Measurements from ENCODE around the gene TMA7B.

Gene TMA7B

DNA sequence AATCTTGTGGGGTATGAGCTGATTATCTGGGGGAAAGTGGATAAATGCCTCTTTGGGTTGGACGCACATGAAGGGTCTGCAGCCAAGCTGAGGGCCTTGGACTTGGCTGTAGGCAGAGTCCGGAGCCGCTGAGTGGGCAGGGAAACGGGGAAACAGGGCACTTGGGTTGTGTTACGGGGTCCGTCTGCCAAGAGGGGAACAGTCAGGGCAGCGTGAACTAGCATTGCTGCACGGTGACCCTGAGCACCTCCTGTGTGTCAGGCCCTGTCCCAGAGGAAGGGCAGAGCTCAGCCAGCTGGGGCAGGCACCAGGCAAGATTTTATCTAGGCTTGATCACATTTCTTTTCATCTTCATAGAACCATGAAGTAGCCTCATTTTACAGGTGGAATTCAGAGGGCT lies 46.4 kb downstream of the TMA7B start:
- Mint-ChIP-seq H3K27ac (no peak overlapping the region), H3K36me3 (ENCODE audit: low read depth) (no peaks in the 10 kb centered on the region), H3K4me3 (no peak overlapping the region), H3K27me3 (peaks cover 23% of the 10 kb centered on the region), H3K4me1 (ENCODE audit: low read depth) (peaks cover 12% of the 10 kb centered on the region), H3K9me3 (no peaks in the 10 kb centered on the region)
- no peak for DNase-seq

DNA sequence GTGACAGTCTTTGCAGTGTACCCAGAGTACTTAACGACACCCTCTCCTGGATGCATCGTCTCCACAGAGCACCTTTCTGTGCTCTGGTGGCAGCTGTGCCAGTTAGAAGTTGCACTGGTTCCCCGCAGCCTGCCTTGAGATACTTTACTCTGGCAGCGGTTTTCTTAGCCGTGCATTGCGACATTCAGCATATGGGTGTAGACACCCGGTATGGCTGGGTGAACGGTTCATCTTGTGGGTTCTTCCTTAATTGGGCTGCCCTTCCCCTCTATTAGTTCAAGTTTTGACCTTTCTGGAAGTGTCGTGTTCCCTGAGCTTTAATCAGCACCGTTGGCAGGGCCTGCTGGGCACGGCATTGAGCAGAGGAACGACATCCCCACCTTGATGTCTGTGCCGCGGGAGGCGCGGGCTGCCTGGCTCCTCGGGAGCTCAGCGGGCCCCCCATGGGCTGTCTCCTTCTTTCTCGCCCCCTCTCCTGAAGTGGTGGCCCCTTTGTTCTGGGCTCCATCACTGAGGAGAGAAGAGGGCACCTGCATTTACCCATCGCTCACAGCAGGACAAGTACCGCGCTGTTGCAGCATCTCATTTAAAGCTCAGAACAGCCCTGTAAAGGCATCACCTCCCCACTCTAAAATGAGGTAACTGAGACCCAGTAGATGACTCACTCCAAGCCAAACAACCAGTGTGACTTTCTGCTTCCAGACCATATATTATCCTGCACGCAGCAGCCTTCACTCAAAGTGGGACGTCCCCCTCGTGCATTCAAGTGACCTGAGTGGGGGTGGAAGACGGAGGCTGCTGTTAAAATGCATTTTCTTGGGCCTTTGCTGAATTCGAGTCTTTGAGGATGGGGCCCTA lies 47.9 kb downstream of the TMA7B start:
- H3K9me3 Mint-ChIP-seq: no peaks in the 10 kb centered on the region
- peaks cover 12% of the 10 kb centered on the region for H3K4me1 Mint-ChIP-seq (ENCODE audit: low read depth)
- no peak for DNase-seq
- peaks cover 23% of the 10 kb centered on the region for H3K27me3 Mint-ChIP-seq
- no peak overlapping the region for H3K27ac Mint-ChIP-seq
- H3K4me3 Mint-ChIP-seq: no peak overlapping the region
- H3K36me3 Mint-ChIP-seq (ENCODE audit: low read depth): no peaks in the 10 kb centered on the region

DNA sequence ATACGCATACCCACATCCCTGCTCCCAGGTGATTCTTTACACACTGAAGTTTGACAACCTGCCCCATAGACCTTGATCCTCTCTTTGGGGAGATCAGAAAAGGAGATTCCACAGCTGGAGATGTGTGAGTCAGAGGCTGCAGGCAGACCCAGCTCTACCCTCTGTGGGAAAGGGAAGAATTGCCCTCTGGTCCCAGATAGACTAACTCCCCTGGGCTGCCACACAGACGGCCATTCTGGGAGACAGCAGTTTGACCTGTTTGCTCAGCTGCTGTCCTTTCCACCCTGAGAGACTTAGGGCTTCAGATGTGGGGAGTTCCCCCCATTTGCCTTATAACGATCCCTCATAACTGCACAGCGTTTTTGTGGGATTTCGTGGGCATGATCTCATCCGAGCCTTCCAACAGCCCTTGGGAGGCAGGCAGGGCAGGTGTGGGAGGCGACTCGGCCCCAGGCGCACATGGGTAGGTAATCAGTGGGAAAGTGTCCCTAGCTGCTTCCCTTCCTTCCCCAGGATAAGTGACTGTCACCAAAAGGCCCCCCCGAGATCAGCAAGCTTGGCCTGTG lies 48.6 kb downstream of the TMA7B start:
- no peak overlapping the region for H3K4me3 Mint-ChIP-seq
- no peaks in the 10 kb centered on the region for H3K36me3 Mint-ChIP-seq (ENCODE audit: low read depth)
- no peak for DNase-seq
- H3K9me3 Mint-ChIP-seq: no peaks in the 10 kb centered on the region
- H3K27me3 Mint-ChIP-seq: peaks cover 23% of the 10 kb centered on the region
- peaks cover 12% of the 10 kb centered on the region for H3K4me1 Mint-ChIP-seq (ENCODE audit: low read depth)
- no peak overlapping the region for H3K27ac Mint-ChIP-seq

DNA sequence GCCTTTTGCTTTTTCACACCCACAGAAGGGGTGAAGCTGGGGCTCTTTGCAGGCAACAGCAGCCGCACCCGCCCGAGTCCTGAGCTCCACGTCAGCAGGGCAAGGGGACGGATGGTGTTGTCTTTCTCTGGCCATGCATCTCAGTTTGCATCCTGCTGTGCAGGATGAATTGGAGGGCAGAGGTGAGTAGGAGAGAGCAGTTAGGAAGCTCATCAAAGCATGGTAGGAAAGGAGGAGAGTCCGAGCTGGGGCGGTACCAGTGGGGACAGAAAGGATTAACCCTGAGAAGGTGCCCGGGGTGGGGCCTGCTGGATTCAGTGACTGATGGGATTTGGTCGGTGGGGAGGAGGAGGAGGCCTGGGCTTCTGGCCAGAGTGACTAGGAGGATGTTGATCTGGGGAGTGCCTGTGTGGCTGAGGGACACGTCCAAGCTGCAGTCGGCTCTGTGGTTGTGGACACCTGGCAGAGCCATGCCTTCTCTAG lies 49.1 kb downstream of the TMA7B start:
- no peak for DNase-seq
- H3K36me3 Mint-ChIP-seq (ENCODE audit: low read depth): no peaks in the 10 kb centered on the region
- H3K27me3 Mint-ChIP-seq: peaks cover 23% of the 10 kb centered on the region
- H3K4me3 Mint-ChIP-seq: peak overlapping the region; percentile 51
- no peaks in the 10 kb centered on the region for H3K9me3 Mint-ChIP-seq
- peaks cover 12% of the 10 kb centered on the region for H3K4me1 Mint-ChIP-seq (ENCODE audit: low read depth)
- H3K27ac Mint-ChIP-seq: peak overlapping the region; percentile 55

DNA sequence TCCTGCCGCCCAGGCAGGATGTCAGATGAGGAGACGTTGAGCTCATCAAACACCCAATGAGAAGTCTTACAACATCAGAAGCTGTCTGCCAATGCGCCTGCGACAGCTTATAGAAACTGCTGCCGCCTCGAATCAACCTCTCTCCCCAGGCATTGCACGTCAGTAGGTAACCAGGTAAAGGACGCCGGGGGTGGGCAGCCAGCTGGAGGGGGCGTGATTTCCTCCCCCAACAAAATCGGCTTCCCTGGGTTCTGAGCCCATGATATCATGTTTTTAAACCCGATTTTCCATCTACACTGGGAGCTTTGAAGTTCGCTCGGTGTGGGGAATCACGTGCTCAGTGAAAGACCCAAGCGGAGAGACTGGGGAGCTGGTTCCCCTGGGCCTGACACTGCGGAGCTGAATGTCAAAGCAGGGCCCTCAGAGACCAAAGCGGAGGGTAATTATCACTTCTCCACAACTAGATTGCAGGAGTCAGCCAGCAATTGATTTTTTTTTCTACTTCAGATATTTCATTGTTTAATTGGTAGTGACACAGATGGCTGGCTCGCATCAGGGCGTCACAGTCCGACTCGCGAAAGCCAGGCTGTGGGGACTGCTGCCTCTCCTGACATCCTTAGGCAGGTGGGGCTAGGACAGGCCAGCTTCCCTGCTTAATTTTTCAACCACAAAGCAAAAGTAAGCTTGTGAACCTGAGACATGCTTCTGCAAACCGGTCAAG lies 49.9 kb downstream of the TMA7B start:
- H3K4me1 Mint-ChIP-seq (ENCODE audit: low read depth): peaks cover 12% of the 10 kb centered on the region

DNA sequence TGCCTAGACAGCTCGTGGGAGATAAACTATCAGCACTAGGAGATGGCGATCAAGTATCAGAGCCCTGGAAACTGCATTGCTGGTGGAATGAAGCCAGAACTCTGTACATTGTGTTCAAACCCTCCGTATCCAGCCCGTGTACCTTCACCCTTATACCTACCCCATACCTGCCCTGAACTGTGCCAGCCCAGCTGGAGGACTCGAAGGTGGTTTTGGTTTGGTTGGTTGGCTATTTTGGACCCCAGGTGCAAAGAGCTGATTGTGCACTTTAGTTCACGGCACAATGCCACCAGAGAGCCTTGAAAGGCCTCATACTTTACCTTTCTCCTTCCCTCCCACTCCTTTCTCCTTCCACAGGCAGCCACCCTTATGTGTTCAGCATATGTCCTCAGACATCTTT lies 50.5 kb downstream of the TMA7B start:
- Mint-ChIP-seq H3K4me3 (no peak overlapping the region), H3K27me3 (peaks cover 23% of the 10 kb centered on the region), H3K9me3 (no peaks in the 10 kb centered on the region), H3K4me1 (ENCODE audit: low read depth) (peaks cover 12% of the 10 kb centered on the region), H3K36me3 (ENCODE audit: low read depth) (no peaks in the 10 kb centered on the region), H3K27ac (no peak overlapping the region)
- DNase-seq: no peak

More for the DNA sequence above, 49.9 kb downstream of the TMA7B start:
- Mint-ChIP-seq H3K27me3 (peaks cover 23% of the 10 kb centered on the region), H3K4me3 (peak overlapping the region; percentile 51), H3K9me3 (no peaks in the 10 kb centered on the region), H3K36me3 (ENCODE audit: low read depth) (no peaks in the 10 kb centered on the region), H3K27ac (peak overlapping the region; percentile 55)
- DNase-seq: peak; percentile 51

All from activated T-cell treated with anti-CD3 and anti-CD28 coated beads, Interleukin-2, amount 50 U/mL, for 24 hours (primary cell).